Gastrocnemius medialis (tissue), 4 donors: ENCODE data around the gene CCDC57.

Experiments used
- CTCF ChIP-seq, 5 experiments: fragments of 450-650 bp in 3 of 5; fragments of 200-600 bp in 2 of 5; sonication (generic) in 2 of 5; IDR thresholded peaks in 4 of 5; conservative IDR thresholded peaks in 1 of 5; 1 replicate in 4 of 5; 2 replicates in 1 of 5; pipeline ENCODE4 v1.5.1; 2016 to 2019; ENCODE audit warnings: antibody characterized with exemption in 5 of 5, mild to moderate bottlenecking in 3 of 5, moderate library complexity in 3 of 5
- POLR2A ChIP-seq, 2 donors: fragments of 450-650 bp; IDR thresholded peaks; one replicate each; pipeline ENCODE4 v1.6.1; 2017; ENCODE audit warnings: antibody characterized with exemption in 2 of 2, mild to moderate bottlenecking in 2 of 2, moderate library complexity in 2 of 2

GRCh38 chr17:82255402-82255972 lies 42.8 kb upstream of the CCDC57 start:
- TF ChIP-seq CTCF (IDR thresholded peaks at IDR 0.05 in 4 of 5, conservative IDR thresholded peaks at IDR 0.05 in 1 of 5) = no peak
- TF ChIP-seq POLR2A (IDR thresholded peaks at IDR 0.05) = no peak
